Measurements from ENCODE around the gene GPC5.

The GPC5 gene

GRCh38 chr13:92407858-92408257 is 1009.4 kb downstream of the GPC5 start:
- Histone ChIP-seq H3K9ac (ENCODE audit: low read length) (no peak overlapping the region), H3K79me2 (ENCODE audit: low read length) (no peaks in the 10 kb centered on the region), H3K9me3 (ENCODE audit: insufficient read depth, low read length) (no peaks in the 10 kb centered on the region), H4K20me1 (ENCODE audit: insufficient read depth, low read length) (no peaks in the 10 kb centered on the region), H3K27ac (ENCODE audit: low read length) (no peak overlapping the region), H3K4me1 (ENCODE audit: low read length) (peaks cover 4% of the 10 kb centered on the region; the same call in 1 of the 2 replicates), H3K27me3 (ENCODE audit: low read depth, low read length) (no peaks in the 10 kb centered on the region), H3K4me2 (ENCODE audit: low read length) (no peak overlapping the region), H3K4me3 (ENCODE audit: low read length) (no peak overlapping the region), H3K36me3 (replicated peaks; ENCODE audit: low read depth, low read length) (no peaks in the 10 kb centered on the region), H2AFZ (ENCODE audit: low read depth, low read length) (no peak overlapping the region)
- TF ChIP-seq CTCF (IDR thresholded peaks at IDR 0.05; ENCODE audit: low read depth, low read length) (no peak), EZH2phosphoT487 (IDR thresholded peaks at IDR 0.05; ENCODE audit: low read depth) (no peak)

GRCh38 chr13:92412481-92412880 is 1014.1 kb downstream of the GPC5 start:
- H3K36me3 ChIP-seq (replicated peaks; ENCODE audit: low read depth, low read length) = no peaks in the 10 kb centered on the region
- H4K20me1 ChIP-seq (ENCODE audit: insufficient read depth, low read length) = no peaks in the 10 kb centered on the region
- no peak overlapping the region for H3K4me3 ChIP-seq (ENCODE audit: low read length)
- no peak for TF ChIP-seq EZH2phosphoT487 (IDR thresholded peaks at IDR 0.05; ENCODE audit: low read depth)
- no peak for TF ChIP-seq CTCF (IDR thresholded peaks at IDR 0.05; ENCODE audit: low read depth, low read length)
- H3K27ac ChIP-seq (ENCODE audit: low read length) = no peak overlapping the region
- no peaks in the 10 kb centered on the region for H3K9me3 ChIP-seq (ENCODE audit: insufficient read depth, low read length)
- H3K4me2 ChIP-seq (ENCODE audit: low read length) = no peak overlapping the region
- no peaks in the 10 kb centered on the region for H3K27me3 ChIP-seq (ENCODE audit: low read depth, low read length)
- H2AFZ ChIP-seq (ENCODE audit: low read depth, low read length) = no peak overlapping the region
- H3K9ac ChIP-seq (ENCODE audit: low read length) = no peak overlapping the region
- peaks cover 4% of the 10 kb centered on the region; the same call in 1 of the 2 replicates for H3K4me1 ChIP-seq (ENCODE audit: low read length)
- no peaks in the 10 kb centered on the region for H3K79me2 ChIP-seq (ENCODE audit: low read length)

- Histone ChIP-seq H3K79me2 (ENCODE audit: low read length) (no peaks in the 10 kb centered on the region), H4K20me1 (ENCODE audit: insufficient read depth, low read length) (no peaks in the 10 kb centered on the region), H3K4me3 (ENCODE audit: low read length) (no peak overlapping the region), H3K9ac (ENCODE audit: low read length) (no peak overlapping the region), H3K4me2 (ENCODE audit: low read length) (no peak overlapping the region), H3K4me1 (ENCODE audit: low read length) (peaks cover 4% of the 10 kb centered on the region; the same call in 1 of the 2 replicates), H3K27ac (ENCODE audit: low read length) (no peak overlapping the region), H3K9me3 (ENCODE audit: insufficient read depth, low read length) (no peaks in the 10 kb centered on the region), H3K36me3 (replicated peaks; ENCODE audit: low read depth, low read length) (no peaks in the 10 kb centered on the region), H3K27me3 (ENCODE audit: low read depth, low read length) (no peaks in the 10 kb centered on the region), H2AFZ (ENCODE audit: low read depth, low read length) (no peak overlapping the region)
- TF ChIP-seq EZH2phosphoT487 (IDR thresholded peaks at IDR 0.05; ENCODE audit: low read depth) (no peak), CTCF (IDR thresholded peaks at IDR 0.05; ENCODE audit: low read depth, low read length) (no peak)
Observed at GRCh38 chr13:92412996-92413395, 1014.6 kb downstream of the GPC5 start.

GRCh38 chr13:92413452-92413851 is 1015.0 kb downstream of the GPC5 start:
- H3K27ac ChIP-seq (ENCODE audit: low read length) = no peak overlapping the region
- peaks cover 4% of the 10 kb centered on the region; the same call in 1 of the 2 replicates for H3K4me1 ChIP-seq (ENCODE audit: low read length)
- no peak overlapping the region for H3K9ac ChIP-seq (ENCODE audit: low read length)
- H3K4me3 ChIP-seq (ENCODE audit: low read length) = no peak overlapping the region
- no peaks in the 10 kb centered on the region for H4K20me1 ChIP-seq (ENCODE audit: insufficient read depth, low read length)
- H3K9me3 ChIP-seq (ENCODE audit: insufficient read depth, low read length) = no peaks in the 10 kb centered on the region
- H3K4me2 ChIP-seq (ENCODE audit: low read length) = no peak overlapping the region
- H3K27me3 ChIP-seq (ENCODE audit: low read depth, low read length) = no peaks in the 10 kb centered on the region
- H3K36me3 ChIP-seq (replicated peaks; ENCODE audit: low read depth, low read length) = no peaks in the 10 kb centered on the region
- TF ChIP-seq EZH2phosphoT487 (IDR thresholded peaks at IDR 0.05; ENCODE audit: low read depth) = no peak
- no peak for TF ChIP-seq CTCF (IDR thresholded peaks at IDR 0.05; ENCODE audit: low read depth, low read length)
- H3K79me2 ChIP-seq (ENCODE audit: low read length) = no peaks in the 10 kb centered on the region
- H2AFZ ChIP-seq (ENCODE audit: low read depth, low read length) = no peak overlapping the region

Measured in OCI-LY3 (cell line).